Endothelial cell of umbilical vein (primary cell): Measurements from ENCODE around the gene HAND2. TPM values are rescaled to one million over a fixed set of nuclear protein-coding genes. Genes with fewer than 3 reads are reported as not detected.

Source experiments
- BruUV-seq: library from RNA; stranded (reverse); fragments of 400-500 nt; replicated peaks from 2 replicates; lab custom pipeline; 2021; lab: Mats Ljungman, UMichigan
- CTCF ChIA-PET: fragments of 300-600, 350-600 bp; sonication (Branson Sonifier 250); formaldehyde crosslinking; loops from one replicate; lab custom pipeline; 2021; ENCODE audit warnings: antibody characterized with exemption, inconsistent platforms; lab: Charles Lee
- POLR2A ChIA-PET: fragments of 300-600, 350-600 bp; sonication (Branson Sonifier 250); formaldehyde crosslinking; loops from one replicate; lab custom pipeline; 2021; ENCODE audit warnings: antibody characterized with exemption, inconsistent platforms; lab: Charles Lee
- DNase-seq: peaks from one replicate; pipeline ENCODE4 v3.0.0-alpha.2; 2011; ENCODE audit warnings: low read depth, low spot score
- FAIRE-seq: peaks from 2 replicates; lab custom pipeline; 2011; peaks lifted over from hg19 to GRCh38; lab: Jason Lieb, UNC
- H2AFZ ChIP-seq: 2 replicates; pipeline ENCODE4 v1.6.0; 2012; ENCODE audit warnings: low read depth, low read length, control low read depth, inconsistent platforms
- H3K27ac ChIP-seq: 2 replicates; pipeline ENCODE4 v1.5.1; 2011; ENCODE audit warnings: low read depth, mild to moderate bottlenecking, control low read depth, low read length, moderate library complexity; ENCODE audit not compliant: insufficient read depth
- H3K27me3 ChIP-seq, 2 experiments: 2 replicates each; pipeline versions ENCODE4 v1.6.0 to v1.6.1; 2011; ENCODE audit warnings: low read length in 2 of 2, mixed read lengths in 1 of 2; ENCODE audit not compliant: control insufficient read depth in 2 of 2, insufficient read depth in 2 of 2
- H3K36me3 ChIP-seq, 2 experiments: 2 replicates in 1 of 2; 3 replicates in 1 of 2; pipeline ENCODE4 v1.5.1; 2011; ENCODE audit warnings: low read length in 2 of 2, mild to moderate bottlenecking in 1 of 2, moderate library complexity in 1 of 2; ENCODE audit not compliant: control insufficient read depth in 2 of 2, insufficient read depth in 2 of 2; ENCODE audit errors: extremely low read depth in 1 of 2
- H3K4me1 ChIP-seq: 3 replicates; pipeline ENCODE4 v1.5.1; 2011; ENCODE audit warnings: mild to moderate bottlenecking, low read length; ENCODE audit not compliant: control insufficient read depth, insufficient read depth; ENCODE audit errors: extremely low read depth
- H3K4me2 ChIP-seq: 2 replicates; pipeline ENCODE4 v1.6.1; 2011; ENCODE audit warnings: low read length, control low read depth, mixed read lengths; ENCODE audit not compliant: insufficient read depth
- H3K4me3 ChIP-seq, 3 experiments: fragments of 200-600 bp in 1 of 3; sonication (generic), shearing (Covaris generic) in 1 of 3; replicated peaks in 1 of 3; 2 replicates each; pipeline ENCODE4 v1.5.1; 2011 to 2016; ENCODE audit warnings: control low read depth in 3 of 3, low read length in 3 of 3, mild to moderate bottlenecking in 2 of 3, inconsistent platforms in 1 of 3, low read depth in 1 of 3, moderate library complexity in 1 of 3; ENCODE audit not compliant: insufficient read depth in 1 of 3
- H3K79me2 ChIP-seq: 2 replicates; pipeline ENCODE4 v1.6.0; 2012; ENCODE audit warnings: low read length, inconsistent platforms; ENCODE audit not compliant: control insufficient read depth, insufficient read depth
- H3K9ac ChIP-seq: replicated peaks from 2 replicates; pipeline ENCODE3; 2011; ENCODE audit warnings: low read length, control low read depth; ENCODE audit not compliant: insufficient read depth; ENCODE audit errors: extremely low read depth
- H3K9me1 ChIP-seq: replicated peaks from 3 replicates; pipeline ENCODE4 v1.6.0; 2011; ENCODE audit warnings: mild to moderate bottlenecking, low read length; ENCODE audit not compliant: control insufficient read depth, insufficient read depth; ENCODE audit errors: extremely low read depth
- H3K9me3 ChIP-seq: replicated peaks from 2 replicates; pipeline ENCODE4 v1.5.1; 2012; ENCODE audit warnings: low read length, inconsistent platforms; ENCODE audit not compliant: control insufficient read depth, insufficient read depth
- H4K20me1 ChIP-seq: replicated peaks from 2 replicates; pipeline ENCODE3; 2011; ENCODE audit warnings: mild to moderate bottlenecking, low read length; ENCODE audit not compliant: control insufficient read depth, insufficient read depth; ENCODE audit errors: extremely low read depth
- CTCF ChIP-seq, 2 donors: IDR thresholded peaks; 1 replicate in 1 of 2; 2 replicates in 1 of 2; pipeline ENCODE4 v1.5.1; 2011; ENCODE audit warnings: low read length in 2 of 2, mild to moderate bottlenecking in 2 of 2, moderate library complexity in 2 of 2, control low read depth in 1 of 2, inconsistent platforms in 1 of 2, low read depth in 1 of 2; ENCODE audit not compliant: insufficient read depth in 1 of 2; ENCODE audit errors: extremely low read depth in 1 of 2
- EZH2 ChIP-seq: IDR thresholded peaks from 2 replicates; pipeline ENCODE4 v1.6.1; 2012; ENCODE audit warnings: borderline replicate concordance, low read depth, mild to moderate bottlenecking, moderate library complexity, low read length, inconsistent platforms; ENCODE audit not compliant: severe bottlenecking
- FOS ChIP-seq: IDR thresholded peaks from 2 replicates; pipeline ENCODE4 v1.6.1; 2011; ENCODE audit warnings: mild to moderate bottlenecking, low read length, moderate library complexity, borderline replicate concordance; ENCODE audit not compliant: insufficient read depth
- GATA2 ChIP-seq: IDR thresholded peaks from 2 replicates; pipeline ENCODE4 v1.7.0; 2011; ENCODE audit warnings: low read depth, mild to moderate bottlenecking, moderate library complexity, mixed read lengths, low read length; ENCODE audit not compliant: insufficient read length, insufficient read depth
- JUN ChIP-seq: IDR thresholded peaks from 2 replicates; pipeline ENCODE4 v1.6.1; 2011; ENCODE audit warnings: borderline replicate concordance, low read depth; ENCODE audit not compliant: insufficient read length, insufficient read depth
- MAX ChIP-seq: IDR thresholded peaks from 2 replicates; pipeline ENCODE4 v1.6.1; 2011; ENCODE audit not compliant: insufficient read depth, insufficient read length
- MYC ChIP-seq: IDR thresholded peaks from one replicate; pipeline ENCODE4 v1.6.1; 2011; ENCODE audit warnings: mild to moderate bottlenecking, low read depth, low read length
- POLR2A ChIP-seq: IDR thresholded peaks from 2 replicates; pipeline ENCODE4 v1.6.1; 2012; ENCODE audit warnings: low read depth, mild to moderate bottlenecking, control low read depth, low read length
- POLR2AphosphoS5 ChIP-seq: IDR thresholded peaks from 2 replicates; pipeline ENCODE4 v1.6.1; 2012; ENCODE audit warnings: low read depth, mild to moderate bottlenecking, control low read depth, low read length, moderate library complexity; ENCODE audit not compliant: insufficient read depth
- dilution Hi-C: fragments of 300-500 bp; cut with MboI; formaldehyde crosslinking; loops from one replicate; pipeline ENCODE4 v1.15.0; 2019; ENCODE audit warnings: low sequenced_read_pairs; ENCODE audit not compliant: extremely low pct_ligation_motif_present
- intact Hi-C: fragments of 100-400 bp; cut with micrococcal nuclease; formaldehyde crosslinking; loops from one replicate; pipeline ENCODE4 v1.10.0; 2022
- polyA plus RNA-seq, 4 experiments: library from polyadenylated mRNA; depleted of rRNA in 3 of 4; stranded (reverse) in 3 of 4; unstranded in 1 of 4; fragments of >200 nt; gene quantifications; 2 replicates each; pipeline versions ENCODE4 v1.2.1 to v1.2.3, GENCODE V29; 2011 to 2012; ENCODE audit warnings: missing spikeins in 1 of 4
- total RNA-seq: library from RNA; stranded (reverse); gene quantifications from 2 replicates; pipeline ENCODE4 v1.2.3, GENCODE V29; 2021

The HAND2 gene
- total and polyA plus RNA-seq, 2 donors (not counting 3 experiments of a cell fraction or from before 2014, with no cell fraction given), result not detected

- H4K20me1 ChIP-seq, result no peaks in the 10 kb centered on the region
- no TSS peak for BruUV-seq
- H2AFZ ChIP-seq, result no peak overlapping the region
- DNase-seq (no peak), FAIRE-seq (no peak)
- H3K4me1 ChIP-seq, result no peaks in the 10 kb centered on the region
- H3K9me1 ChIP-seq, result no peaks in the 10 kb centered on the region
- no peak overlapping the region for H3K4me2 ChIP-seq
- H3K9me3 ChIP-seq, result no peaks in the 10 kb centered on the region
- dilution Hi-C loops, result no loop called here
- no peaks in the 10 kb centered on the region for H3K79me2 ChIP-seq
- TF ChIP-seq EZH2 (no peak), MAX (no peak), POLR2A (no peak), JUN (no peak), FOS (no peak), GATA2 (no peak), MYC (no peak), POLR2AphosphoS5 (no peak), CTCF (IDR thresholded peaks at IDR 0.05; ENCODE audit: extremely low read depth in 1 of 2, insufficient read depth in 1 of 2, low read depth in 1 of 2, low read length in 2 of 2) (no peak)
- peaks cover 2 to 20% of the 10 kb centered on the region in 2 experiments for H3K27me3 ChIP-seq
- CTCF ChIA-PET, result interaction anchor here (1.2 kb wide), 2 partner anchors 18 to 42 kb away, joined by 3 to 5 read pairs; partner anchors contain the start of gene HAND2
- H3K4me3 ChIP-seq, result no peak overlapping the region
- no peak overlapping the region for H3K27ac ChIP-seq
- intact Hi-C loops, result no loop called here
- POLR2A ChIA-PET, result no interaction called here
- no peaks in the 10 kb centered on the region for H3K36me3 ChIP-seq
- H3K9ac ChIP-seq, result no peak overlapping the region
These were observed 17.9 kb upstream of the HAND2 start for GRCh38 chr4:173547889-173548288.
